ENCODE measurements around the gene PRR16.

The PRR16 gene

DNA sequence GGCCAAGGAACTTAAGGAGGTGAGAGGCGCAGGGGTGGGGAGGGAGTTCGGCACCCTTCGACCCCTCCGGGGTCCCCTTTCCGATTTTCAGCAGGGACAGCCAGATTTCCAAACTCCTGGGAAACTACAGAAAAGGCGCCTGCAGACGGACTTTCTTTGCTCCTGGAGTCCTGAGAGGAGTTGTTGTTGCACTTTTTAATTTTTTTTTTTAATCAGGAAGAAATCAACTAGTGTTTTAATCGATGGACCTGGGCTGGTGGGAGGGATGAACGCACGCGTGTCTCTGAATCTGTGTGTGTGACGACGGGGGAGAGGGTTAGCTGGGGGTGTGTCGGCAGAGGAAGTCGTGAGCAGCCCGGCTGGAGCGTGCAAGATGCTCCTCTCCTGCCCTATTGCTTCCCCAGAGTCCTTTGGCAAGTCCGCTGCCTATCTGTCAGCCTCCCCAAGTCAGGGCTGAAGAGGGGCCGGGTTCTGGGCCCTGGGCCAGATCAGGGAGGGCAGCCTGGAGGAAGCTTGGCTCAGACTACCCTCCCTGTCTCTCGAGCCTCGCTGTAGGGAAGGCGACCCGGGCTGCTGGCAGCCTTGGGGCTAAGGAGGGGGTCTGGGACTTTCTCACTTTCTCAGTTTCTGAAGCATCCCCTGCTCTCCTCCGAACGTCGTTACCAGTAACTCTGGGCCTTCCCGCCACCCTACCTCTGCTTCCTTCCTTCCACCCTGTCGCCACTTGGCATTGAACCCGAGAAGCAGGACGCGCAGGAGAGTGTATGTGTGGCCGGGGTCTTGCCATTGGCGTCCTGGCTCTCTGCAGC, 731 bp downstream of the PRR16 start:
- no peak for DNase-seq

DNA sequence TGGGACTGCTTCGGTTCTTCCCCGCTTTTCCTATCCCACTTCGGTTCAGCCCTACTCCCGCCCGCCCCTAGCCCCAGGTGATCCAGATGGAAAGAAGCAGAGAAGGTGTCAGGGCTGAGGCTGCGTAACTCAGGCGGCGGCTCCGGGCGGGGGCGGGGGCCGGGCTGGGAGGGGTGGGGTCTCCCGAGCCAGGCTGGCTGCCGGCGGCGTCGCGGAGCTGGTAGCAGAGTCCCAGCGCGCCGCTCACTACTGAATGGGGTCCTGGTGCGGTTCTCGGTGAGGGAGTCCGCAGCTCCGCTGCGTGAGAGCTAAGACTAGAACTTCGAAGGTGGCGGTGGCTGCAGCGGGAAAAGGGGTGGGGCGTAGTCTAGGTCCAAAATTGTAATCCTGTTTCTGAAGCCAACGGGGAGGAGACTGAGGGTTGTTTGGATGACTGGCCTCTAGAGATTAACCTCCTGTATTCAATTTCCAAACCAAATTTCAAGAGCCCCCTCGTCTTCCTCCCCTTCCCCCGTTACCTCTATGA, 1.4 kb downstream of the PRR16 start:
- DNase-seq, result no peak

DNA sequence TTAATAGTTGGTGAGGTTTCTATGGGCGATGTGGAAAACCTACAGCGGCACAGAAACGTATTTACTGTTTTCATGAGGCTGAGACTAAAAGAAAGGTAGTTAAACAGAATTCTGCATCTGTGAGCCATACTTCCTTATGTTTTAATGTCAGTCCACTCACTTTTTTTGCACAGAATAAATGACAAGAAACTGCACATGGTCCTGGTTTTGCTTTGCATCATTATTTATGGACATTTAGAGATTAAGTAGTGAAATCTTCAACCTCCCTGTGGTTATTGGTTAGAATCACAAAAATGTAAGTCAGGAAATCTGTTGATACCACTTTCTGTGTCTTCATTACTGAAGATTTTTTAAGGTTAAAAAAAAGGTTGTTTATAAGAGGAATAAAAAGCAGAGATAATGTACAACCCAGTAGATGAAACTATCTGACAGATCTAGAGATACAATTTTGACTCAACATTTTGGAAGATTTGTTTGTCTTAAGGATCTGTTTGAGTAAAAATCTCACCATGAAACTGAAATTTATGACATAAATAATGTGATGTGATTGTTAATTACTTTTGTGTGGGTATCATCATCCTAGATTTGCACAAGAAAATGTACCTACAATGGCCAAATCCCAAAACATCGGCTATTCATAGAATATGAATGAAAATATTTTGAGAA, 2.4 kb downstream of the PRR16 start:
- no peak for DNase-seq

DNA sequence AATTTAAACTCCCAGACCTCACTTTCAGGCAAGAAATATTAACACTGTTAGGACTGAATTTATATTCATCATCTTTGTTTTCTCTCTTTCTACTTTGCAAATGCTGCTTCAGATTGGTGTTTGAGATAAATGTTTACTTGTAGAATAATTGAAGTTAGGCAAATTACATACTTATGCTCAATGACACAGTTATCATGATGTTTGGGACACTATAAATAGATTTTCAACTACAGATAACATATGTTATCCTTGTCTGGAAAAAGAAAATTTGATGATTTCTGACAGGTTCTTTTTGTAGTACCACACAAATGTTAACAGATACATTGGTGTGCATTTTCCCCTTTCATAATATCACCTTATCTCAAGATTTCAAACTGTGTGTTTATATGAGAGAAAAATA, 7.9 kb downstream of the PRR16 start:
- no peak for DNase-seq

DNA sequence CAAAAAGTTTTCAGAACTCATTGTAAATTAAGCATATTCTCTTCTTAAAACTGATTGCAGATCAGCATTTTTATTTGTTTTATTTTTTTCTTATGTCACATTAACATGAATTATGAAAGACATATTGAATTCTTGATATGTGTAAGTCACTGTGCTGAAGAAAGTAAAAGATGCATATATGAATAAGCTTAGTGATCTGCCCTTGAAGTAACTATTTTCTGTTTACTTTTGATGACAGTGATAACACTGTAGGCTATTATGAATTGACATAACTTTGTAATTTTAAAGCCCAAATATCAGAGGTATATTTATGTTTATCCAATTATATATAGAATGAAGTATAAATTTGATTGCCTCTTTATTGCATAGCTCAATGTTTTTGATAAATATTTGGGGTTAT, 8.8 kb downstream of the PRR16 start:
- no peak for DNase-seq

DNA sequence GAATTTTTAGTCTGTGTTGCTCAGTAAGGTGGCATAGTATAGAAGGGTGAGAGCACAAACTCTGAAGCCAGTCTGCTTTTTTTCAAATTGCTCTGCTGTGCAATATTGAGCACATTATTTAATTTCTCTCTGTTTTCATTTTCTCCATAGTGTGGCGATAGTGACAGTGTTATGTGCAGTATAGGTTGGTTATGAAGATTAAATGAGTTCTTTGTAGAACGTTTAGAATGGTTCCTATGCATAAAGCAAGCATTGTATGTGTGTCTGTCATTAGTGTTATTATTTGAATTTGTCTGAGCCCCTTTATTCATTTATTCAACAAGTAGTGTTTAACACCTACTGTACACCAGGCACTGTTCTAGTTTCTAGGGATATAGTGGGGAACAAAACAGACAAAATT, 9.2 kb downstream of the PRR16 start:
- DNase-seq, result no peak

DNA sequence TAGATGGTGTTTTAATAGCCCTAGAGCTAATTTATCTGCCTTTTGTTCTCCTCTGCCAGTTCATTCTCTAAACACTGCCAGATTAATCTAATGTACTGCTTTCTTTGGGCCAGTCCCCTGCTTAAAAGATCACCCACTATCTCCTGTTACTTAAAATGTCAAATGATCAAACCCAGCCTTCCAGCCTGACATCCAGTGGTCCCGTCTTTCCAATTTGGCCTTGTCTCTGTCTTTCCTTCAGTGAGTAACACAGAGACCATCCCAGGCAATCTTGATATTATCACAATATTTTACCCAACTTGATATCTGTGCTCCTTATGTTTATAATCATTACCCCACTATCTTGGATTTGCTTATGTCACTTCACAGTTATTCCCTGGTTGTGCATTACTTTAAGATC, 12.0 kb downstream of the PRR16 start:
- DNase-seq, result no peak

DNA sequence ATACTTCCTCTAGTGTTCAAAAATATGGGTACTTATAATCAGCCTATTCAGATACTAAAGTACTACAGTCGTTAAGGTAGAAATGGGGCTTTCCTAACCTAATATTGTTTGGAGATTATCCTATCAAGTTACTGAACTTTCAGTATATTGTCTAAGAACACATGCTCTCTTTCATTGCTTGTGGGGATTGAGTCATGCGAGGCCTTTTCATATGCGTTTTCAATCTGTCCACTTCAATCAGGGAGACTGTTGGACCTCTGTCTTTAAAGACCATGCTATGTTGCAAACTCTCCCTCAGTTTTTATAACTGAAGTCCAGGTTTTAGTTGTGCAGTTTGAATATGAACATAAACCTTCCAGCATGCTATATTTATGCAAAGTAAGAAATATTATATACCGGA, 15.0 kb downstream of the PRR16 start:
- DNase-seq, result no peak

DNA sequence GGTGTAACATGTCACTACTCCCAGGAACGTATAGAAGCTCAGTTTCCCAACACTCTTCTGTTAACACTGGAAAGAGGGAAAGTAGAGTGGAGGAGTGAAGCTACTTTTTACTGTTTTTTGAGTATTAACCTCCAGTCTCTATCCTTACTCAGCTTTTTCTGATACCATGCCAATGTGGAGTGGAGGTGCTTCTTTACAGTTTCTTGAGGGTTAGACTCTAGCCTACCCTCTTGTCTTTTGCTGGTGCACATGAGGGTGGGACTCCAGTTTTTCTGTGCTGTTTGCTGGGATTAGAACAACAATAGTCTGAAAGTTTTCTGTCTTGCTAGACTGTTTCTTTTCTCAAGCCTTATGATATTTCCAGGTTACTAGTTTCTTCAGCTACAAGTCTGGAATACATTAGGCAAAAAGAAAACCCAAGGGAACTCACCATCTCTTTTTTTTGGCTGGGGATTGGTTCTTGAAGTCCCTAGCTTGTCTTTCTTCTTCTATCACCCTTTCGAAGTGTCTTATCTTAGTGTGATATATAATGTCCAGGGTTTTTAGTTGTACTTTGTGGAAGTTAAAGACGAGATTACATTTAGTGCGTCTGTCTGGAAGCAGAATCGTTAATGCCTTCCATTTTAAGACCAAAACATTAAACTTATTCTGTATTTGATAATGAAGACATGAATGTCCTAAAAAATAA, 35.9 kb downstream of the PRR16 start:
- DNase-seq, result no peak

DNA sequence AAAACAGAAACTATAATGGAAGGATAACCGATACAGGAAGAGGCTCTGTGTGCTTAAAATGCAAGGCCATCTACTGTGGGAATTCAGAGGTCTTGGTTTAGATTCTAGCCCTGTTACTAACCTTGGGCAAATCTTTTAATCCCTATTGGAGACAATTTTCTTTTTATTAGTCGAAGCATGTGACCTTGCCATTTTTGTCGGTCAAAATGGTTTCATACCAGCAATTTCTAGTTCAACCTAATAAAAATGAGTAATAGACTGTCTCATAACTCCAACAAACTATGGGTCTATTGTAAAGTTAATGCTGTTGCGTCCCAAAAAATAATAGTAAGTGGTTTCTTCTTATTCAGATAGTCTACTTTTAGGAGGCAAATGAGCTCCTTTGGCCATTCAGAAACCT, 38.4 kb downstream of the PRR16 start:
- DNase-seq, result no peak

DNA sequence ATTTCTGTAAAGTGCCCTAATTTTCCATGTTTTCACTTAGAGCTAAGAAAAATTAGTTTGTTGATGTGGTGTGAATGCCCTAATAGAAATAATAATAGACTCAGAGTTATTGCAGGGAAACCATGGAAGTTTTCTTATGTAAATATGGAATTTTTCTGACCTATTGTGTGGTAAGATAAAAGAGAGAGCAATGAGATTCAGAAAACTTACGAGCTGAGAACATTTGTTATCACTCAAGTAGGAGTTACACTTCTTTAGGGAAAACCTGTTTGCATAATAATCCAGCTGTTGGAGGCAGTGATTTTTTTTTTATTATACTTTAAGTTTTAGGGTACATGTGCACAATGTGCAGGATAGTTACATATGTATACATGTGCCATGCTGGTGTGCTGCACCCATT, 39.2 kb downstream of the PRR16 start:
- DNase-seq, result no peak

DNA sequence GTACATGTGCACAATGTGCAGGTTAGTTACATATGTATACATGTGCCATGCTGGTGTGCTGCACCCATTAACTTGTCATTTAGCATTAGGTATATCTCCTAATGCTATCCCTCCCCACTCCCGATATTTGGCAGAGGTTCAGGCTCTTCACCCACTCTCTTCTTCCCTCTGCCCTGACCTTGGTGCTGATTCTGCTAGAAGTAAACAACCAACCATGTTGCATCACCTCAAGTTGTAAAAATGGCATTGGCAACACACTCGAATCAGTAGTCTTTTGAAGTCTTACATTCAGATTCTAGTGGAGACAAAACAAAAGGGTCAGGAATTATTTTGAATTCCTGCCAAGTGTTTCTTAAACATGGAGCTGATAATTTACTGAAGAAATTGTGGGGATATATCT, 40.0 kb downstream of the PRR16 start:
- no peak for DNase-seq

DNA sequence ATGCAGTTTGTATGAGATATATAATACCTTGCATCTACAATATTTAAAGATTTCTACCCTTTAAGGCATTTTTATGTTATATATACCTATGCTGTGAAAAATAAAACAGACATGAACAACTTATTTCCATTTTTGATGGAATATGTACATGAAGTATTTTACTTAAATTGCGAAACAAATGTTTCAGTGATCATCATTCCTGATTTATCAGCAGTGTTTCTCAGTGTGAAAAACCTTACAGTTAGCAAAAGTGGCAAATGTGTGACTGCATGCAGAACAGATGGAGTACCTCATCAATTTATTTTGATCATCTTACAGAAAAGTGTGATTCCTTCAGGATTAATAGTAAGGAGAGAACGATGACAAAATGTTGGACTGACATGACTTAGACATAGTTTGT, 43.1 kb downstream of the PRR16 start:
- no peak for DNase-seq

DNA sequence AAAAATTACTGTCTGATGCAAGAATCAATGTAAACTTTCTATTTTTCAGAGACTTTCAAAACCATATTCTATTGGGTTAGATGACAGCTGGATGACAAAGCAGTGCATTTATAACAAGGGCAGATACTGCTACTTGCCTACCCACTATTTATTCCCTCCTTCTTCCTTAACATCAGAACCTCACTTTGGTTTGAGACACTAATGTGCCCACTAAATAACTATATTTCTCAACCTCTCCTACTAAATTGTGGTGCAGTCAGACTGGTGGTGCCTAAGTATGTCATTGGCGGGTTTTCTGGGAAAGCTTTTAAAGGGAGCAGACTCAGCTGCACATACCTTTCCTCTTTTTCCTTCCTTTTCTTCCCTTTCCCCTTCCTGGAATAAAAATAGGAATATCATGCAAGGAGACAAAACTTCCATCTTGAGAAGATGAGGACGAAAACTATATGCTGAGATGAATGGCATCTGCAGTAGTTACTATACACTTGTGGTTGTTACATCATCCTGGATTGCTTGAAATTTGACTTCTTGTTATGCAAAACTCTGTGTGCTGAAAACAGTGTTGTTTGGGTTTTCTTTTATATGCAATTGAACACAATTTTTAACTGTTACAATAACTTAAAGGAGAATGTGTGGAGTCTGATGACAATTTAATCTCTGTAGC, 43.8 kb downstream of the PRR16 start:
- no peak for DNase-seq

DNA sequence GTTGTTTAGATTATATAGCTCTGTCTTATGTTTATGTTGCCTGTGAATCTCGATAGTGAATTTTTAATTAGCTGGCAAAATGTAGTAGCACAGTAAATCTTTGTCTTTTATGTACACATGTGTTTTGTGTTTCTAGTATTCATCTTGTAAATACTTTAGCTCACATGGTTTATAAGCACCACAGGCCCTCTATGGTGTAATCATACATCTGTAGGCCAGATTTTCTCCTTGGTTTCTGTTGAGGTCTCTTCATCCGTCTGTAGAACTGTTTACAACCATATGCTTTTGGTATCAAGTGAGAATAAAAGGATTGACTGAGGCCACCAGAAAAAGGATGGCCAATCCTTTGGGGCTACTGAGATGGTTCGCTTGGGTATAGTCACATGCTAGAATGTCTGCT, 45.0 kb downstream of the PRR16 start:
- no peak for DNase-seq

DNA sequence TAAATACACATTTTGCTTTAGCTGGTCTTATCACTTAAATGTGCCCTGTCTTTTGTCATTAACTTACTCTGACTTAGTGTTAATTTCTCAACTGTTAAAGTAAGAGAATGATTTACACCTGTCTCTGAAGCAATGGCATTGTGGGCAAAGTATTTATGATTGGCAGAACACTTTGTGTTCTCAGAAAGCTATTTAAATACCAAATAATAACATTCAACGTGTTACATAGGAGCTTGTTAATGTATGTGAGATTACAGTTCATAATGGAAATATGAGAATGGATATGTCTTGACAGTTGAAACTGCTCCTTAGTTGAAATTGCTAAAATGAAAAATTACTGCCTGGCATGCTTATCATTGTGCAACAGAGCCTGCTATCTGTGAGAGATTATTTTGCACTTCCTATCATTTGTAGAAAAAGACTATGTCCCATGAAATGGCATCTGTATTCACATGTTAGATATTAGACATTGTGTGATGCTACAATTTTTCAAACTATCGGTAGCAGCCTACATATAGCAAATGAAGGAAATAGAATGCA, 46.1 kb downstream of the PRR16 start:
- no peak for DNase-seq

DNA sequence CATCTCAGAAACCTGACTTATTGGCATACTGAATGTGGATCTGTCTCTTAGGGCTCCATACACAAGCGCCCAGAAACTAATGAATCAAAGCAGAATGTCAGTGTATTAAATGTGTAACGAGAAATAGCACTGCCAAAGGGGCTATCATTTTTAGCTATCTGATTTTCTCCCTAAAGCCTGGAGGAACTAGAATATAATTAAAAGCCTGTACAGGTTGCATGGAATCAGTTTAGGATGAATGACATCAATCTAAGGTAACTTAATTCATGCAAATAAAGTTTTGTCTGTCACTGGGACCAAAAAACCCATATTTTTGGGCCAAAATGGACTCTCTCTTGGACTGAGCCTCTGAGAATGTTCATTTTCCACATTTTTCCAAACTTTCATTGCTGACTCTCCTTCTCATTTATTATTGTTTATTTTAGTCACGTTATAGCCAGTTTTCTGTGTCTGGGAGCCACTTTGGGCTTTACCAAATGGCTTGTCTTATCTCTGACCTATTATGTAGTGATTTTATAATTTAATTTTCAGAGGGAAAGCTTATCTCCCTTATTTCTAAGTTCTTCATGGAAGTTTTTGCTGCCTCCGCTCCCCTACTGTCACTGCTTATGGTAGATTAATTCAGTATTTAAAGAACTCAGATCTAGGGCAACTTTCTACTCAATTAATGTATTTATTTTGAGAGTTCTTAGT, 47.0 kb downstream of the PRR16 start:
- no peak for DNase-seq

DNA sequence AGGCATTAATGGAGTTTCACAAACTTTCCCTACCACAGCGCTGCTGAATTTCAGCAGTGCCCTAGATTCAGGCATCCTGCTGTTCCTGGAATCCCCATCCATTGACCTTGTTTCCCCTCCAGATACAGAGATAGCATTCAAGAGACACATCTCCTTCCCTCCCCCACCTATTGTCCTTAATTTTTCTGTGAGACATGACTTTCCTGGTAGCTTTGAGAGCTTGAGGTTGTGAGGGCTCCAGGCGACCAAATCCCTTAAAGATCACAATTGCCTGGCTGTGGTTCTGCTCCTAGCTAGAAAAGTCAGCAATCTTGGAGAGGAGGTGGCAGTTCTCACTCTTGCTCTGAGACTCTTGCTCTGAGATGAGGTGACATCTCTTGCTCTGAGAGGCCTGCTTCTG, 48.0 kb downstream of the PRR16 start:
- no peak for DNase-seq

DNA sequence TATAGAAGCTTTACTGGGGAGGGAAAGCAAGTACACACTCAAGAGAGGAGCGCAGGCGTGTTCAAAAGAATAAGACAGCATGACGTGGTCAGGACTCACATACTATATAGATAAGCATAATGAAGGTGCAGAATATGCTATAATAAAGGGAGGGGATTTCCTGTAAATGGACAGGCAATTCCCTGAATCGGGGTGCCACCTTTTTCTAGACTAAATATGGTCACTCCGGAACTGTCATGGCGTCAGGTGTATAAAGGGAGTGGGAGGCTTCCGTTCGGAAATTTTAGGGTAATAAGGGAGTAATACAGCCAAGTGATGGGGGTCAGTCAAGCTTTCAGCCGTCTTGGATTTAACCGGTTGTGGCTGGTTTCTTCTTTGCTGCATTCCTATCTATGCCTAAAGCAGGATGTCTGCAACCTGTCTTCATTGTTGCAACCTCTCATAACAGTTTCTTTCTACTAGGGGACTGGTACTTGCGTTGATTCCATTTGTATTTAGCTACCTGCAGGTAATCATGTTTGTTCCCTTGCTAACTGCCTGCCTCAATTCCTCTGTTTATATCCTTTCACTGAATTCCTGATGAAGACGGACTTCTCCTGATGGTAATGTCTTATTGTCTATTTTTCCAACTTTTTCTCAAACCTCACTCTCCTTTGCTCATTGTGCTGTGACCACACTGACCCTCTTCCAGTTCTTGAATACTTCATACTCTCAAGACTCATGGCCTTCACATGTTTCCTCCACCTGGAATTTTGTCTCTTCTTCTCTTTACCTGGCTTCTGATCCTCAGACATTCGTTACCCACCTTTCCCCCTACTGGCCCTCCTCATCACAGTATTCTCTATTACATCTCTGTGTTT, 48.9 kb downstream of the PRR16 start:
- DNase-seq, result no peak

DNA sequence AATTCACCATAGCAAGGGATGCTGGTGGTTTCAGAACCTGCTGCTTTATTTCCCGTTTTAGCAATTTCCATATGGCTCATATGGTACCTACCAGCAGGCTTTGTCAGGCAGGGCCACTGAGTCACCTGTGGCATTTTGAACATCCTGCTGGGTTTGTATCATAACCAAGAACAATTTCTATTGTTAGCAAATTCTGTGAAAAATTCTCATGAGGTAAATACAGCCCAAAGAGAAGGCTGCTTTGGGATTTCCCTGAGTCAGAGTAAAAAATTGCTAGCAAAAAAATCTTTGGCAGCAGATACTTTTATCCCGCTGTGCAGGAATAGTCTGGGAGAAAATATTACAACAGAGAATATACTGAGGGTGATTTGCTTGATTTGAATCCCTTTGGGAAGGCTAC, 52.7 kb downstream of the PRR16 start:
- DNase-seq, result no peak

DNA sequence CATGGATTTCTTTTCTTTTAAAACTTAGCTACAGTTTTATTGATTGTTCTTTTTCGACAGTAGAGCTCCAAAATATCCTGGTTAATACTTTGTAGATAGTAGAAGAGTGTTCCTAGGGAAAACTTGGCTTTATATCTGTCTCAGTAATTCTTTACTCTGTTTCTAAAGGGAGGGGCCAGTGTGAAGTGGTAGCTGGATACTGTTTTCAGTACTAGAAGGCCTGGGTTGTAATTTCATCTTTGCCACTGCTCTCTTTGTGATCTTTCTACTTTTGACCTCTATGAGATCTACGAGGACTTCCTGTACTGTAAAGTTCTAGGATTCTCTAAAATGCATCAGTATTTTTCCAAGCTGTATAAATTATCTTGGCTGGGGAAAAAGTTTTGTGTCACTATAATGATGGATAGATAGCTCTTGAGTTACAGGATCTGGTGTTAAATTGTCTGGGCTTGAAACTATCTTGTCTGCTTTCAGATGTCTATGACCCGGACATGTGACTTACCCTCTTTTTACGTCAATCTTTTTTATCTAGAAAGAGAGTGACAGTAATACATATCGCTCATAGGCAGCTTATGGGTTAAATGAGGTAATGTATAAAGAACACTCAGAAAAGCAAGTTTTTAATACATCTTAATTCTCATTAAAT, 53.6 kb downstream of the PRR16 start:
- DNase-seq, result no peak
